Stimulated activated CD8-positive, alpha-beta memory T cell treated with anti-CD3 and anti-CD28 coated beads, Interleukin-7, amount 100 ng/mL, for 1 hour (primary cell): Measurements from ENCODE around the gene BFAR.
"Not testable (repeated sequence)": the region's sequence is repeated elsewhere in the genome, so short reads cannot be mapped to it uniquely, and the experiment has no call there.

Experiments used
- DNase-seq, 2 donors: peaks; one replicate each; pipeline ENCODE4 v3.0.0-alpha.2; 2020; ENCODE audit warnings: low read depth in 2 of 2

The BFAR gene

GRCh38 chr16:14685870-14686793 is 53.4 kb downstream of the BFAR start:
- not testable (repeated sequence) for DNase-seq

DNA sequence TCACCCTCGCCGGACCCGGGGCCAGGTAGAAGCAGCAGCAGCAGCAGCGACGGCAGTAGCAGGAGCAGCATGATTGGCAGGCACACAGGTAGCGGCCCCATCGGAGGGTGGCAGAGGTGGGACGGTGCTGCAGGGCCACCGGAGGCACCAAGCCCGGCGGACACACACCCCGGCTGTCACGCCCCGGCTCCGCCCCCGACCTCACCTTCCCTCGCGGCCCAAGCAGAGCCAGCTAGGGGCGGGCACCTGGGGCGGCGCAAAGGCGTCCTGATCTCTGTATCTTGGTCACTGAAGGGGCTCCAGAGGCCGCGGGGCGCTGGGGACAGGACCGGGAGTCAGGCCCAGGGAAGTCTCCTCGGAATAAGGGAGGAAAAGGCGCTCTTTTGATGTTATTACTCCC is 61.4 kb downstream of the BFAR start, which contains the start of gene PLA2G10:
Gene PLA2G10, minus strand, starts transcription at position 180 of the 400 bp plus-strand sequence. Its CDS starts 79 bp downstream, at position 101.
- DNase-seq, result not testable (repeated sequence)

GRCh38 chr16:14701859-14702258 is 69.1 kb downstream of the BFAR start:
- not testable (repeated sequence) for DNase-seq

DNA sequence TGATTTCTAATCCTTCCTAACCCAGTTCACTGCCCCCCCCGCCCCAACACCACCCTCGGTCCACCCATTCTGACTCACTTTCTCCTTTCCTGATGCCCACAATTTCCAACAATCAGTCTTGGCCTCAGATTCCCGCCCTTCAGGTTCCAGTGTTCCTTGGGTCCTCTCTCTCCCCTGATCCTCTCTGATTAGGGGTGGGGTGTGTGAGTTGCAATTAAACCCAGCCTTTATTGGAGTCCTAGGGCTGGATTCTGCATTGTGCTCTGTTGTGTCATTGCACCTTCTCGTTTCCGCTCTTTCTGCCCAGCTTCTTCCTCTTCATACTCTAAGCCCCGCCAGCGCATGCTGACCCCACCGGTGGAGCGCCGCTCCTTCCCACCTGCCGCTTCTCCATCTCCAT is 69.9 kb downstream of the BFAR start:
- DNase-seq, result not testable (repeated sequence)

DNA sequence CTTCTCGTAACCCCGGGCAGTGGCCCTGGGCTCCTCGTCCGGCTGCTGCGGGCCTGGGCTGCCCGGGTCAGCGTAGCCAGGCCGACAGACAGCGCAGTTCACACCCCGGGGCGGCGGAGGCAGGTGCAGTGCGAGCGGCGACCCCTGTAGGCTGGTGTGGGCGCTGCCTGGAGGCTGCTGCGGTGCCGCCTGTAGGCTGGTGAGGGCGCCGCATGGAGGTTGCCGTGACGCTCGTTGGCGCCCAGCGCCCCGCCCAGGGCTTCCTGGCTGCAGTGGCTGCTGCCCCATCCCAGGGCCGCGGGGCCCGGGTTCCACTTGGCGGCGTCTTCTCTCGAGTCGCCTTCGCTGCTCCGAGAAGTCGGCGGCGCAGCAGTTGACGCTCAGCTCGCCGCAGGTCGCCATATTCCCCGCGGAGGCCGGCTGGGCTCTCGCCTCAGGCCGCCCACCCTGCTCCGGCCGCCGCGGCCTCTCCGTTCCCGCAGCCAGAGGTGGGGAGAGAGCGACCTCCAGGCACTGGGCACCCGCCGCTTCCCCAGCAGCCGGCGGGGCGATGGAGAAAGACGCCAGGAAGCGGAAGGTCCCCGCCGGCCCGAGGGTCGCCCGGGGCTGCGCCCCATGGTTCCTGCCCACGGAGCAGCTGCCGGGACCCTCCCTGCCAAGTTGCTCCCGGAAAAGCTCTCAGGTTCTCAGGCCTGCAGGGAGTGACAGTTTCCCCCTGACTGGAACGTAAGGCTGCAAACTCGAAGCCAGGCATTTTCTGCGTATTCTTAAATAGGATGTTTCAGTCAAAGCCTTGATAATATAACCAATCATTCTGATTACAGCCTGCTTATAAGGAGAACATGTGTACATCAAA is 70.6 kb downstream of the BFAR start, which contains the start of gene NPIPA3:
Gene NPIPA3, plus strand, starts transcription at position 256 of the 856 bp plus-strand sequence. CDS start 5,533 bp downstream, outside the sequence.
- not testable (repeated sequence) for DNase-seq
